H1 (cell line): ENCODE results near the gene NANOS3. TPM values are rescaled to one million over a fixed set of nuclear protein-coding genes. Genes with fewer than 3 reads are reported as not detected.

Experiments
- CTCF ChIA-PET: fragments of 300-600 bp; sonication (Branson Sonifier 250); formaldehyde crosslinking; loops from one replicate; lab custom pipeline; 2021; ENCODE audit not compliant: partially characterized antibody; lab: Charles Lee
- POLR2A ChIA-PET: fragments of 300-600 bp; sonication (Branson Sonifier 250); formaldehyde crosslinking; loops from one replicate; lab custom pipeline; 2021; ENCODE audit warnings: inconsistent platforms; ENCODE audit not compliant: partially characterized antibody; lab: Charles Lee
- DNase-seq, 2 experiments: peaks; one replicate each; pipeline versions ENCODE4 v3.0.0 to v3.0.0-alpha.2; 2010 to 2022; ENCODE audit warnings: low spot score in 2 of 2, low read depth in 1 of 2, mixed read lengths in 1 of 2
- FAIRE-seq: peaks from 2 replicates; lab custom pipeline; 2011; peaks lifted over from hg19 to GRCh38; lab: Jason Lieb, UNC
- H2AFZ ChIP-seq: 2 replicates; pipeline ENCODE4 v1.8.1; 2012; ENCODE audit warnings: low read length, inconsistent platforms
- H2AK5ac ChIP-seq: 2 replicates; pipeline ENCODE4 v1.6.1; 2013; ENCODE audit warnings: low read depth, low read length
- H2BK120ac ChIP-seq: replicated peaks from 2 replicates; pipeline ENCODE3; 2013; ENCODE audit warnings: low read depth, low read length, inconsistent platforms
- H2BK12ac ChIP-seq: 2 replicates; pipeline ENCODE4 v1.6.1; 2013; ENCODE audit warnings: low read depth, low read length
- H2BK15ac ChIP-seq: 2 replicates; pipeline ENCODE4 v1.6.1; 2013; ENCODE audit warnings: low read length
- H2BK20ac ChIP-seq: 2 replicates; pipeline ENCODE4 v1.6.1; 2013; ENCODE audit warnings: low read length
- H2BK5ac ChIP-seq: 2 replicates; pipeline ENCODE4 v1.6.1; 2013; ENCODE audit warnings: low read depth, low read length
- H3K14ac ChIP-seq: 2 replicates; pipeline ENCODE4 v1.6.1; 2013; ENCODE audit warnings: inconsistent platforms; ENCODE audit not compliant: insufficient read length
- H3K18ac ChIP-seq: 2 replicates; pipeline ENCODE4 v1.6.1; 2013; ENCODE audit warnings: low read length; ENCODE audit errors: extremely low read depth
- H3K23ac ChIP-seq: 2 replicates; pipeline ENCODE4 v1.6.1; 2013; ENCODE audit warnings: inconsistent platforms; ENCODE audit not compliant: insufficient read length
- H3K23me2 ChIP-seq: 2 replicates; pipeline ENCODE4 v1.6.1; 2013; ENCODE audit warnings: low read depth, low read length
- H3K27ac ChIP-seq: 2 replicates; pipeline ENCODE4 v1.6.1; 2011; ENCODE audit warnings: low read depth, low read length, inconsistent platforms
- H3K27me3 ChIP-seq, 4 experiments: replicated peaks in 1 of 4; 1 replicate in 1 of 4; 2 replicates in 3 of 4; pipeline versions ENCODE4 v1.6.1 to v1.8.1; 2011 to 2013; ENCODE audit warnings: low read length in 3 of 4, mild to moderate bottlenecking in 3 of 4, inconsistent platforms in 2 of 4, mixed read lengths in 2 of 4, moderate library complexity in 1 of 4; ENCODE audit not compliant: control insufficient read depth in 3 of 4, insufficient read depth in 3 of 4; ENCODE audit errors: extremely low read depth in 1 of 4
- H3K36me3 ChIP-seq, 4 experiments: 2 replicates each; pipeline versions ENCODE4 v1.6.1 to v1.8.1; 2011 to 2013; ENCODE audit warnings: mild to moderate bottlenecking in 4 of 4, low read length in 3 of 4, moderate library complexity in 2 of 4, control low read depth in 1 of 4, inconsistent platforms in 1 of 4; ENCODE audit not compliant: insufficient read depth in 4 of 4, control insufficient read depth in 2 of 4
- H3K4ac ChIP-seq: replicated peaks from 2 replicates; pipeline ENCODE3; 2013; ENCODE audit warnings: low read length, low read depth, mixed read lengths, inconsistent platforms; ENCODE audit not compliant: insufficient read length
- H3K4me1 ChIP-seq, 4 experiments: replicated peaks in 1 of 4; 1 replicate in 1 of 4; 2 replicates in 3 of 4; pipeline versions ENCODE4 v1.6.1 to v1.8.1; 2011 to 2013; ENCODE audit warnings: low read length in 3 of 4, inconsistent platforms in 2 of 4, mixed read lengths in 1 of 4; ENCODE audit not compliant: insufficient read depth in 4 of 4, control insufficient read depth in 3 of 4
- H3K4me2 ChIP-seq, 2 experiments: 2 replicates each; pipeline versions ENCODE4 v1.6.1 to v1.8.1; 2011 to 2013; ENCODE audit warnings: low read depth in 2 of 2, low read length in 2 of 2, control low read depth in 1 of 2, inconsistent platforms in 1 of 2, mild to moderate bottlenecking in 1 of 2; ENCODE audit not compliant: insufficient read depth in 1 of 2
- H3K4me3 ChIP-seq, 4 experiments: fragments of 200-600, 300-600 bp in 1 of 4; sonication (generic), shearing (Covaris generic), sonication (Bioruptor Twin) in 1 of 4; 2 replicates each; pipeline versions ENCODE4 v1.5.1 to v1.8.1; 2011 to 2016; ENCODE audit warnings: low read length in 4 of 4, low read depth in 3 of 4, control low read depth in 2 of 4, inconsistent platforms in 2 of 4, mild to moderate bottlenecking in 2 of 4, mixed read lengths in 1 of 4, moderate library complexity in 1 of 4; ENCODE audit not compliant: insufficient read depth in 2 of 4; ENCODE audit errors: extremely low read depth in 1 of 4
- H3K56ac ChIP-seq: replicated peaks from 2 replicates; pipeline ENCODE3; 2013; ENCODE audit warnings: low read depth, mild to moderate bottlenecking, mixed read lengths, low read length, inconsistent platforms; ENCODE audit not compliant: insufficient read length
- H3K79me1 ChIP-seq: 2 replicates; pipeline ENCODE4 v1.6.1; 2013; ENCODE audit warnings: low read depth, low read length, control low read depth
- H3K79me2 ChIP-seq, 2 experiments: 2 replicates each; pipeline versions ENCODE4 v1.6.1 to v1.8.1; 2012 to 2013; ENCODE audit warnings: low read length in 2 of 2, mild to moderate bottlenecking in 2 of 2, inconsistent platforms in 1 of 2; ENCODE audit not compliant: insufficient read depth in 2 of 2, control insufficient read depth in 1 of 2
- H3K9ac ChIP-seq, 4 experiments: replicated peaks in 1 of 4; 1 replicate in 1 of 4; 2 replicates in 3 of 4; pipeline versions ENCODE4 v1.6.1 to v1.8.1; 2011 to 2013; ENCODE audit warnings: low read depth in 3 of 4, low read length in 3 of 4, control low read depth in 2 of 4, mild to moderate bottlenecking in 2 of 4, moderate library complexity in 2 of 4, inconsistent platforms in 1 of 4; ENCODE audit errors: extremely low read depth in 1 of 4
- H3K9me3 ChIP-seq, 2 experiments: 2 replicates each; pipeline versions ENCODE4 v1.6.1 to v1.8.1; 2012 to 2013; ENCODE audit warnings: mild to moderate bottlenecking in 2 of 2, moderate library complexity in 2 of 2, control low read depth in 1 of 2, inconsistent platforms in 1 of 2, low read depth in 1 of 2, low read length in 1 of 2, mixed read lengths in 1 of 2; ENCODE audit not compliant: insufficient read depth in 2 of 2
- H4K20me1 ChIP-seq, 2 experiments: replicated peaks in 1 of 2; 2 replicates each; pipeline versions ENCODE3 to v1.8.1; 2011 to 2013; ENCODE audit warnings: inconsistent platforms in 2 of 2, low read length in 2 of 2, mild to moderate bottlenecking in 1 of 2; ENCODE audit not compliant: insufficient read depth in 2 of 2, control insufficient read depth in 1 of 2
- H4K5ac ChIP-seq: 2 replicates; pipeline ENCODE4 v1.6.1; 2013; ENCODE audit warnings: low read length, low read depth, mixed read lengths, inconsistent platforms; ENCODE audit not compliant: insufficient read length
- H4K8ac ChIP-seq: 2 replicates; pipeline ENCODE4 v1.8.0; 2013; ENCODE audit warnings: mild to moderate bottlenecking, moderate library complexity, low read length, inconsistent platforms; ENCODE audit not compliant: insufficient read depth; ENCODE audit errors: extremely low read depth
- H4K91ac ChIP-seq: replicated peaks from 2 replicates; pipeline ENCODE3; 2013; ENCODE audit warnings: low read length, mixed read lengths, inconsistent platforms; ENCODE audit not compliant: insufficient read length
- GABPA ChIP-seq: IDR thresholded peaks from 2 replicates; pipeline ENCODE4 v1.6.1; 2011; ENCODE audit warnings: mild to moderate bottlenecking, low read length, moderate library complexity, borderline replicate concordance; ENCODE audit not compliant: insufficient read depth
- NANOG ChIP-seq: IDR thresholded peaks from 2 replicates; pipeline ENCODE4 v1.6.1; 2011; ENCODE audit warnings: low read length, low read depth, mild to moderate bottlenecking, inconsistent platforms; ENCODE audit not compliant: insufficient read depth, poor library complexity, severe bottlenecking
- WGBS, 2 experiments: shearing (Covaris generic) in 1 of 2; methylation state at CpG; one replicate each; pipeline versions ENCODE4 v1.1.6 to v1.1.7; 2013 to 2015; ENCODE audit warnings: low lambda C conversion rate in 2 of 2, mixed read lengths in 2 of 2, inconsistent platforms in 1 of 2, low coverage in 1 of 2, missing lambda C conversion rate in 1 of 2; ENCODE audit not compliant: insufficient replicate concordance in 2 of 2, insufficient coverage in 1 of 2, insufficient read length in 1 of 2; ENCODE audit errors: extremely low coverage in 1 of 2, missing lambda C conversion rate in 1 of 2; 5-methylcytosine and 5-hydroxymethylcytosine counted together
- polyA plus RNA-seq, 7 experiments: library from polyadenylated mRNA; depleted of rRNA in 3 of 7; stranded (reverse) in 5 of 7; unstranded in 2 of 7; fragments of >200 nt in 5 of 7; fragments of 200-250 nt in 2 of 7; gene quantifications; 1 replicate in 5 of 7; 2 replicates in 1 of 7; 4 replicates in 1 of 7; pipeline versions ENCODE4 v1.2.1 to v1.2.3, GENCODE V29; 2011 to 2013; ENCODE audit warnings: missing spikeins in 2 of 7, mixed read lengths in 2 of 7
- total RNA-seq: library from RNA; stranded (reverse); fragmentation: NEBNext Ultra II Directional; extraction: Animal tissue kit (Norgen Biotek cat#: 25700); gene quantifications from 2 replicates; pipeline ENCODE4 v1.2.1, GENCODE V29; 2021

The NANOS3 gene
- total and polyA plus RNA-seq, 2 of the 8 experiments (the other 6 are each of a cell fraction or from before 2014, with no cell fraction given) = 0.62 TPM; not detected in 1

DNA sequence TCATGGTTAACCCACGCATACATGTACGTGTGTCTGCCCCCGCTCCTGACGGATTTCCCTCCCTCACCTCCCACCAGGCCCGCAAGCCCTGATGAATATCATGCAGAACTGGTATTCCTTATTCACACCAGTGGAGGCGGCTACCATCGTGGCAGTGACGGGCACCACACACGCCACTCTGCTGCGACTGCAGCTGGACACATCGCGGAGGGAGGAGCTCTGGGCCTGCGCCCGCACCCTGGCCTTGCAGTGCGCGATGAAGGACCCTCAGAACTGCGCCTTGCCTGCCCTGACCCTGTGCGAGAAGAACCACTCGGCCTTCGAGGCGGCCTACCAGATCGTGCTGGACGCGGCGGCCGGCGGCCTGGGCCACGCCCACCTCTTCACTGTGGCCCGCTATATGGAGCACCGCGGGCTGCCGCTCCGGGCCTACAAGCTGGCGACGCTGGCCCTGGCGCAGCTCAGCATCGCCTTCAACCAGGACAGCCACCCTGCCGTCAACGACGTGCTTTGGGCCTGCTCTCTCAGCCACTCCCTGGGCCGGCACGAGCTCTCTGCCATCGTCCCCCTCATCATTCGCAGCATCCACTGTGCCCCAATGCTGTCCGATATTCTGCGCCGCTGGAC lies 46.7 kb upstream of the NANOS3 start:
- Histone ChIP-seq H4K20me1 (peaks cover 0 to 4% of the 10 kb centered on the region in 2 experiments), H2BK20ac (no peak overlapping the region), H2AK5ac (no peak overlapping the region), H4K91ac (no peak overlapping the region), H3K14ac (no peak overlapping the region), H3K27me3 (no peaks in the 10 kb centered on the region), H3K4me3 (no peak overlapping the region), H3K9me3 (no peaks in the 10 kb centered on the region), H3K23me2 (peaks cover 7% of the 10 kb centered on the region), H3K4ac (no peak overlapping the region), H3K18ac (no peak overlapping the region), H3K79me2 (no peaks in the 10 kb centered on the region), H2BK12ac (no peak overlapping the region), H3K4me1 (peaks cover 0 to 5% (median 2%) of the 10 kb centered on the region in 4 experiments; a peak in 4 of 7 replicates), H3K56ac (no peak overlapping the region), H3K79me1 (no peaks in the 10 kb centered on the region), H2BK15ac (no peak overlapping the region), H2BK120ac (no peak overlapping the region), H3K36me3 (peaks cover 0 to 14% (median 13%) of the 10 kb centered on the region in 4 experiments; a peak in 5 of 8 replicates), H4K8ac (no peak overlapping the region), H3K4me2 (no peak overlapping the region), H3K23ac (no peak overlapping the region), H3K27ac (no peak overlapping the region), H2AFZ (no peak overlapping the region), H2BK5ac (no peak overlapping the region), H4K5ac (no peak overlapping the region), H3K9ac (no peak overlapping the region)
- 95% methylated on average over 44 of the region's 47 CpGs; no CpG with 5 or more reads in 1 of the 2 experiments for WGBS, 2 experiments
- CTCF ChIA-PET = interaction anchor here (0.6 to 3.2 kb wide), 6 partner anchors 9 to 238 kb away, joined by 3 to 16 read pairs (median 4); no protein-coding TSS in a partner anchor
- no peak for FAIRE-seq
- no peak for DNase-seq
- POLR2A ChIA-PET = interaction anchor here (0.6 to 1.9 kb wide), 5 partner anchors 10 to 99 kb away, joined by 3 to 9 read pairs (median 4); no protein-coding TSS in a partner anchor
- no peak for TF ChIP-seq NANOG
- no peak for TF ChIP-seq GABPA
